ENCODE results near the gene ELN.
"Not testable (repeated sequence)": the region's sequence is repeated elsewhere in the genome, so short reads cannot be mapped to it uniquely, and the experiment has no call there.

The ELN gene

GRCh38 chr7:74000489-74001149, 27.4 kb upstream of the ELN start:
- DNase-seq (ENCODE audit: low read depth, low spot score) = no peak

DNA sequence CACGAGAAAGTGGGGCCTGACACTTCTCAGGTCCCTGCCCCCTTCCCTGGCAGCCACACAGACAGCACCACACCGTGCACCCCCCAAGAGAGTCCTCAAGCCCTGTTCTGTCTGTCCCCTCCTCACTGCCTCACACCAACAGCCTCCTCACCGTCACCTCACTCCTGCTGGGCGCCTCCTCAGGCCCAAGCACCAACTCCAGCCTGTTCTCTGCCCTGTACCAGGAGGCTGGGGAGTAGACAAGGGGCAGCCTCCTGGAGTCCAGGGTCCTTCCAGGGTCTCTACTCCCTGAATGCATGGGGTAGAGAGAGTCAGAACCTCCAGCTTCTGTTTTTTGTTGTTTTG, 26.9 kb upstream of the ELN start:
- DNase-seq (ENCODE audit: low read depth, low spot score) = no peak

DNA sequence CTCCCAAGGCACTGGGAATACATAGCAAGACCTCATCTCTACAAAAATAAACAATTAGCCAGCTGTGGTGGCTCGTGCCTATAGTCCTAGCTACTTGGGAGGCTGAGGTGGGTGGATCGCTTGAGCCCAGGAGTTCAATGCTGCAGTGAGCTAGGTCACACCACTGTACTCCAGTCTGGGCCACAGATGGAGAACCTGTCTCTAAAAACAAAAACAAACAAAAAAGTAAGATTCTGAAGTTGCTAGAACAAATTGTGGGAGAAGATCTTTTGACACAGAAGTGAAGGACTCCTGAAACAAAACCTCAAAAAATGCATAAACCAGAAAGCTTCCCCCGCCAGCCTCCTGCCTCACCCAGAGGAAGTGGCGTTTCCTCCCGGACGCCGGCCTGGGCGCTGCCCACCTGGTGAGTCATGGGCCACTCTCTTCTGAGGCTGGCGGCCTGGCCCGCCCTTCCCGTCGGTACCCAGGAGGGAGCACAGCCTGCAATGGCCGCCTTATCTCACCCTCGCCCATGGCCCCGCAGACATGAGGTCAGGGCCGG, 25.4 kb upstream of the ELN start:
- no peak for DNase-seq (ENCODE audit: low read depth, low spot score)

DNA sequence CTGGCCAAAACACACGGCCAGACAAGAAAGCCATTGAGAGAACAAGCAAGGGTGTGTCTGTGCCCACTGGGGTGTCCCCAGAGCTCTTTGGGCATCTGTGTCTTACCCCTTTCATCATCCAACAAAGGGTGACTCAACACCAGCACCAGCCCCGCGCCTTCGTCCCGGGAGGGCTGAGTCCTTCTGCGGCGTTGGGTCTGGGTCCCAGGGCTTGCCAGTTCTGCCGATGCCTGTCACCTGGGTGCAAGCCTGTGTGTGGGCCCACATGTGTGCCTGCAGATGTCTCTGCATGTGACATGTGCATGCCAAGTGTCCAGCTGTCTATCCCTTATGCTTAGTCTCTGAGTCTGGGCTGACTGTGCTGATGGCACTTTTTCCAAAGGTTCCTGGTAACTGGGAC, 24.4 kb upstream of the ELN start:
- DNase-seq (ENCODE audit: low read depth, low spot score) = no peak

DNA sequence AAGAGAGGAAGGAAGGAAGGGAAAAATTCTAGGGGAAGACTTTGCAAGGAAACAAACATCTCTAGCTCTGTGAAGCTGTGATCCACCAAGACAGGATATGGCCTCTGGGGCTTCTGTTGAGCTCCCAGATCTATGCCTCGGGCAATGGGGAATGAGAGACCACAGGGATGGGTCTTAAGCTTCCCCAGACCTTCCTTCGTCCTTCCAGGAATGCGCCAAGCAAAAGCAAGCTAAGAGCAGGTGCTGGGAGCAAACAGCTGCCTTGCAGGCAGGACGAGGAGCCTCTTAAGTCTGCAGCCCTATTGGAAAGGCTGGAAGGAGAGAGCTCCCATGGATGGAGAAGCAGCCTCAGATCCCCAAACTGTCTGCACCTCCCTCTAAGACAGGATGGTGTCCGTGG, 21.9 kb upstream of the ELN start:
- DNase-seq (ENCODE audit: low read depth, low spot score) = no peak

DNA sequence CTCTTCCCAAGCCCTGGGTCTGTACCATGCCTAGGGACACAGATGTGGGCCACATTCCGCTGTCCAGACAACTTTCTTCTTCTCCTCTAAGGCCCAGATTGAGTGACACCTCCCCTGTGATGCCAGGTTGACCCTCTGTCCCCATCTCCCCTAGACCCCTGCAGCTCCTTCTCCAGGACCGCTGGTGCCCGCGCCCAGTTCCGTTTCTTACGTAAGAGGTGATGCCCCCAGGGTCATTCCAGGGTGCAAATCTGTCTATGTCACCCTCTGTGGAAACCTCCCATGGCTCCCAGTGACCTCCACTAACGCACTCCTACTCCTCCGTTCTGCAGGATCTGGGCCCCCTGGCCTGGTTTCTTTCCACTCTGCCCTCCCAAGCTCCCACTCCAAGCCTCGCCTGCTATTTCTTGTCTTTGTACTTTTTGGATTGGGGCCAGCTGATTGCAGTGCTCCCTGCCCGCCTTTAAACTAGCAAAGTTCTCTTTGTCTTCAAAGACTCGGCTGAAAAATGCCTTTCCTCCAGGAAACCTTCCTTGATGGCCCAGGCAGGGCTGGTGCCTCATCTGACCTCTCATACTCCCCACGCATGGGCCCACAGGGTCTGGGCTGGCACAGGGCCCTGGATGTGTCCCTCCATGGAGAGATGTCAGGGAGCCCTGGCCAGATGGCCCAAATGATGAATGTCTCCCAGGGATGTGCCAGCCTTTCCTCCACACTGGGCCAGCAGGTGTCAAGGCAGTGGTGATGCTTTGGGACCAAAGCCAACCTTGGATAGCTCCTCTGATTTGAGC, 21.3 kb upstream of the ELN start:
- no peak for DNase-seq (ENCODE audit: low read depth, low spot score)

DNA sequence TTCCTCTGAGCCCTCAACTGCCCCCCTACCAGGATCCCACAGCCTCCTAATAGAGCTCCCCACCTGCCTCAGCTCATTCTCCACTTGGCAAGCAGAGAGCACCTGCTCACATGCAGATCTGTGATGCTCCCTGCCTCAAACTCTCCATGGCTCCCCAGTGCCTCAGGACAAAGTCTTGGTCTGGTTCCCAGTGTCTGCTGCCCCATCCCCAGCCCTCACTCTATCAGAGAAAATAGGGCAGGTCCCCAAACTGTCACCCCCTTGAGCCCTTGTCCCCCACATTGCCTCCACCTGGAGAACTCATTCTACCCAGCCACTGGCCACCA, 20.8 kb upstream of the ELN start:
- DNase-seq (ENCODE audit: low read depth, low spot score) = no peak

DNA sequence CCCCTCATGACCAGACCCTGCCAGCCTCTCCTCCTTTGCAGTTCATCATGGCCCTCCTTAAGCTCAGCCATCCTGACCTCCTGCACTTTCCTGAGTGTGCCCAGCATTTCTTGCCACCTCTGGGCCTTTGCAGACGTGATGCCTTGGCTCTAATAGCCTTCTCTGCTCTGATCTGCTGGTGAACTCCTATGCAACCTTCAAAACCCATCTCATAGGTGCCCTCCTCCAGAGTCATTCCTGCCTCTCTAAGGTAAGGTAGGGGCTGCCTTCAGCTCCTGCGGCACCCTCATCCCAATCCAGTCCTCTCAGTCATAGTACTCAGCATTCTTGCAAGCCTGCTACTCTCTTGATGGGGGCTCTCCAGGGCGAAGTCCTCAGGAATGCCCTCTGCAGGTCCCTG, 19.3 kb upstream of the ELN start:
- DNase-seq (ENCODE audit: low read depth, low spot score) = no peak

GRCh38 chr7:74009719-74010118, 18.3 kb upstream of the ELN start:
- no peak for DNase-seq (ENCODE audit: low read depth, low spot score)

GRCh38 chr7:74010407-74010806, 17.6 kb upstream of the ELN start:
- no peak for DNase-seq (ENCODE audit: low read depth, low spot score)

DNA sequence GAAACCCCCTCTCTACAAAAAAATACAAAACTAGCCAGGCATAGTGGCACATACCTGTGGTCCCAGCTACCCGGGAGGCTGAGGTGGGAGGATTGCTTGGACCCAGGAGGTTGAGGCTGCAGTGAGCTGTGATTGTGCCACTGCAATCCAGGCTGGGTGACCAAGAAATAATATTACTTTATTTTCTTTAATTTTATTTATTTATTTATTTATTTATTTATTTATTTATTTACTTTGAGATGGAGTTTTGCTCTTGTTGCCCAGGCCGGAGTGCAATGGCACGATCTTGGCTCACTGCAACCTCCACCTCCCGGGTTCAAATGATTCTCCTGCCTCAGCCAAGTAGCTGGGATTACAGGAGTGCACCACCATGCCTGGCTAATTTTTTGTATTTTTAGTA, 16.6 kb upstream of the ELN start:
- not testable (repeated sequence) for DNase-seq (ENCODE audit: low read depth, low spot score)

DNA sequence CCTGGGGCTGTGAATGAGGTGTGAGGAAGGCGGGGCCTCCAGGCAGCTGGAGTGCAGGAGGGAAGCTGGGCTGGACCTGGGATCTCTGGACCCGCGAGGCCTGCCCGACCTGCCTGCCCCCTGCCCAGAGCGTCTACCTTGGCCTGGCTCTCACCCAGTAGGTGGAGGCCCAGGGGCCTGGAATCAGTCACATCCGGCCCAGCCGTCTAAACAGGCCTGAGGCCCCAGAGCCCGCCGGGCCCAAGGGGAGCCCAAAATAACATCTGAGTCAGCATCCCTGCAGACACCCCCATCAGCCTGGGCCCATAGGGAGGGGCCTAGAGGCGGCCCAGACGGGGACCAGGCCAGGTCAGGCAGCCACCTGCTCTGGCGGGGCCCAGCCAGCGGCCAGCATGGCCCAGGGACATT, 15.1 kb upstream of the ELN start:
- no peak for DNase-seq (ENCODE audit: low read depth, low spot score)

DNA sequence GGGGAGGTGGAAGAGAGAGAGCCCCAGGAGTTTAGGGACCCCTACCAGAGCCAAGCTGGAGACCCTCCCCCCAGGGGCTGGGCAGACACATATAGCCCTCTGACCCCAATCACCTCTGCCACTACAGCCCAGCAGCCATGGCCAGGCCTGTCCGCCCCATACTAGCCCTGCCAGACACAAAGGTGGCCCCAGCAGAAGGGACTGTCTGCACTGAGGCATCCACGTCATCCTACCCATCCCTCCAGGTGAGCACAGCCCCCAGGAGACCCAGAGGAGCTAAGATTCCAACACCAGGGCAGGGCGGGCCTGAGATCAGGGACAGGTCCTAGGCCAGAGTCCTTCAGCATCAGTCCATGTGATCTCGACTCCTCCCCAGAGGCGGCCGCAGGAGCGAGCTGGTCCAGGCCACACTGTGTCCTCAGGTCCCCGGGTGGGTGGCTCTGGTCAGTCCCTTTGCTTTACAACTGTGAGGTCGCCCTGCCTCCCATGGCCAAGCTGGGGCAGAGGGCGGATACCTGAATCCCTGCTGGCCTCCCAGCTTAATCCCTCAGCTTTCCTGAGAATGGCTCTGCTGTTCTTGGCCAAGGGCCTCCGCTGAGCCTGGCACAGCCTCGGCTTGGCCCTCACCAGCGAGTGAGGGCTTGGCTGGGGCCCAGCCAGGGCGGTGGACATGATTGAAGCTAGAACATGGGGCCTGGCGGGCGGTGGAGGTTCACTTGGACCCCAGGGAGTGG, 14.3 kb upstream of the ELN start:
- no peak for DNase-seq (ENCODE audit: low read depth, low spot score)

- no peak for DNase-seq (ENCODE audit: low read depth, low spot score)
Observed at GRCh38 chr7:74014931-74015330, 13.0 kb upstream of the ELN start.

DNA sequence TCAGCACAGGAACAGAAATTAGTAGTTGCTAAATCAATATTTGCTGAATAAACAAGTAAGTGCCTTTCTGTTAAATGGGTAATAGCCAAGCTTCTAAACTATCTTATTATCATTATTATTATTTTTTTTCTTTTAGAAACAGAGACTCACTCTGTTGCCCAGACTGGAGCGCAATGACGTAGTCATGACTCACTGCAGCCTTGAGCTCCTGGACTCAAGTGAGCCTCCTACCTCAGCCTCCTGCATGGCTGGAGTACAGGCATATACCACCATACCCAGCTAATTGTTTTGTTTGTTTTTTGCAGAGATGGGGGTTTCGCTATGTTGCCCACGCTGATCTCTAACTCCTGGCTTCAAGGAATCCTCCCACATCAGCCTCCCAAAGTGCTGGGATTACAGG, 12.3 kb upstream of the ELN start:
- no peak for DNase-seq (ENCODE audit: low read depth, low spot score)

DNA sequence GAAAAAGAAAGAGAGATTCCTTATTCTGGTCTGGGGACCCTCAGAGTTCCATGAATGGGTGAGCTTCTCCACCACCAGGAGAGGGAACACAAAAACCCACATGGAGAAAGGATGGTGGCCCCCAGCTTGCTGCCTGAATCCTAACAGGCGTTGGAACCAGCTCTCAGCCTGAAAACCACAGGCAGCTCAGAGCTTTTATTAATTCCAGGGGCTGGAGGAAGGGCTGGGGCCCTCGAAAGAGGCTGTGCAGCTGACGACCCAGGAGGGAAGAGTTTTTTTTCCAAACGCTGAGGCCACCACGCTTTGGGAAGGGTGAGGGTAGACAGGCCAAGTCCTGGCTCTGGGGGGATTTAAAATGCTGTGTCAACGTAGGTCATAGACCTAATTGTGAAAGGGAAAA, 10.8 kb upstream of the ELN start:
- DNase-seq (ENCODE audit: low read depth, low spot score) = no peak

DNA sequence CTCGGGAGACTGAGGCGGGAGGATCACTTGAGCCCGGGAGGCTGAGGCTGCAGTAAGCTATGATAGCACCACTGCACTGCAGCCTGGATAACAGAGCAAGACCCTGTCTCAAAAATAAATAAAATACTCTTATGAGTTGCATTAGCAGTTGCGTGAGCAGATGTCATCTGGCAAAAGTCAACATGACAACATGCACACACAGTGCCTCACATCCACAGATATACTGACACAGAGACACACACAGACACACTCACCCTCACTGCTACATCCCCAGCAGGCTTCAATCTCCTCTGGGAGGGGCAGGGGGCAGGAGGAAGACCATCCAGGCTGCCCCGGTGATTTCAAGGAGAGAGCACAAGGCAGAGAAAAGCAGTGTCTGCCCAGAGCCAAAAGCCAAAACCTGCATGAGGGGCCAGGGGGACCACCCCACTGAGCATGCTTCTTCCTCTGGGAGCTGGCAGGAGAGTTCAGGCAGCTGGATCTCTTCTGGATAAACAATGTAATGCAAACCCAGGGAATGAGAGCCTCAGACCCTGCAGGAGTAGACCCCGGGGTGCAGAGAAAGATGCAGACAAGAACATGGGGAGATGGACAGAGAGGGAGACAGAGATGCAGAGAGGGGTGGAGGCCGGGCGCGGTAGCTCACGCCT, 9.6 kb upstream of the ELN start:
- no peak for DNase-seq (ENCODE audit: low read depth, low spot score)

GRCh38 chr7:74019149-74019548, 8.8 kb upstream of the ELN start:
- DNase-seq (ENCODE audit: low read depth, low spot score) = no peak

- no peak for DNase-seq (ENCODE audit: low read depth, low spot score)
Observed at GRCh38 chr7:74020390-74020789, 7.6 kb upstream of the ELN start.

- DNase-seq (ENCODE audit: low read depth, low spot score) = no peak
Observed at GRCh38 chr7:74021546-74022320, 6.2 kb upstream of the ELN start.

- no peak for DNase-seq (ENCODE audit: low read depth, low spot score)
Observed at GRCh38 chr7:74022507-74022906, 5.5 kb upstream of the ELN start.

Data from iPS DF 19.7 (cell line).